ENCODE data around the gene ZBTB8A.
A peak's percentile ranks its signal among the peaks of the same experiment; 100 is the strongest.
"Not testable (repeated sequence)": the region's sequence is repeated elsewhere in the genome, so short reads cannot be mapped to it uniquely, and the experiment has no call there.

The ZBTB8A gene

DNA sequence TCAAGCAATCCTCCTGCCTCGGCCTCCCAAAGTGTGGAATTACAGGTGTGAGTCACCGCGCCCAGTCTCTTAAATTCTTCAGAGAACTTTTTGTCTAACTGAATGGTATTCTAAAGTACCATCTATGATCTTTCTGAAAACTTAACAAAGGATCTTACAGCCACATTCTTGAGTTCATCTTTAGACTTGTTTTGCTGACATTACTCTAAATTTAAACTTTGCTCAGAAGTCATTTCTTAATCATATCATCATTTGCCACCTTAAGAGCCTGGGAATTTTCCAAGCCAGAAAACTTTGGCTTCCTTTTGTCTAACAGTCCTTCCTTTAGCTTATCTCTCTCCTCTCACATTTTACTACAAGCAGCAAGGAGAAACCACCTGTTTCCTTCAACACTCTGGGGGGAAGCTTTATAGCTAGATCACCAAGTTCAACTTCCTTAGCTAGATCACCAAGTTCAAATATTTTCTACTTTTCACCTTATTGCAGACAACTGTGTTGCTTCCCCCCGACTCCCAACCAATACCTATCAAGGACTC, 5.4 kb upstream of the ZBTB8A start:
- DNase-seq = no peak

DNA sequence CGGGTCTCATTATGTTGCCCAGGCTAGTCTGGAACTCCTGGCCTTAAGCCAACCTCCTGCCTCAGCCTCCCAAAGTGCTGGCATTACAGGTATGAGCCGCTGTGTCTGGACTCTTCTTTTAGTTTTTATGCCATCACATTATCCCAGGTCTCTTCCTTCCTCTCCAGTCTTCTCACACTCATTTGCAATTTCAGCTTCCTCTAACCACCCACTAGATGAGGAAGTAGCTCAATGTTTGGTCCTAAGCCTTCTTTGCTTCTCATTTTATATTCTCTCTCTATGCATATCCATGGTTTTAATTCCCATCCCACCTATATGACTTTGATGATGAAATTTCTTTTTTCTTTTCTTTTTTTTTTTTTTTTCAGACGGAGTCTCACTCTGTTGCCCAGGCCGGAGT, 3.1 kb upstream of the ZBTB8A start:
- DNase-seq = no peak

DNA sequence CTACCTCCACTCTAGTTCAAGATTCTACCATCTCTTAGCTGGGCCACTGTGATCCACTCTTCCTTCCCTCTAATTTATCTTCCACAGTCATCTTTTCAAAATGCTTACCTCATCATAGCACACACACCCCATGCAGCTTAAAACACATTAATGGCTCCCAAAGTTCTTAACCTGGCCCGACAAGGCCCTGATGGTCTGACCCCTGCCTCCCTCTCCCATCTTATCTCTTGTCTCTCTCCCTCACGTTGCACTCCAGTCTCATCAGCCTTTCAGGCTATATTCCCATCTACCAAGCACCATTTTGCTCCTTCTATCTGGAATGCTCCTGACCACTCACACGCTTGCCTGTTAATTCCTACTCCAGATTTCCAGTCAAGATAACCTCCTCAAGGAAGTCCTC, 2.5 kb upstream of the ZBTB8A start:
- no peak for DNase-seq

DNA sequence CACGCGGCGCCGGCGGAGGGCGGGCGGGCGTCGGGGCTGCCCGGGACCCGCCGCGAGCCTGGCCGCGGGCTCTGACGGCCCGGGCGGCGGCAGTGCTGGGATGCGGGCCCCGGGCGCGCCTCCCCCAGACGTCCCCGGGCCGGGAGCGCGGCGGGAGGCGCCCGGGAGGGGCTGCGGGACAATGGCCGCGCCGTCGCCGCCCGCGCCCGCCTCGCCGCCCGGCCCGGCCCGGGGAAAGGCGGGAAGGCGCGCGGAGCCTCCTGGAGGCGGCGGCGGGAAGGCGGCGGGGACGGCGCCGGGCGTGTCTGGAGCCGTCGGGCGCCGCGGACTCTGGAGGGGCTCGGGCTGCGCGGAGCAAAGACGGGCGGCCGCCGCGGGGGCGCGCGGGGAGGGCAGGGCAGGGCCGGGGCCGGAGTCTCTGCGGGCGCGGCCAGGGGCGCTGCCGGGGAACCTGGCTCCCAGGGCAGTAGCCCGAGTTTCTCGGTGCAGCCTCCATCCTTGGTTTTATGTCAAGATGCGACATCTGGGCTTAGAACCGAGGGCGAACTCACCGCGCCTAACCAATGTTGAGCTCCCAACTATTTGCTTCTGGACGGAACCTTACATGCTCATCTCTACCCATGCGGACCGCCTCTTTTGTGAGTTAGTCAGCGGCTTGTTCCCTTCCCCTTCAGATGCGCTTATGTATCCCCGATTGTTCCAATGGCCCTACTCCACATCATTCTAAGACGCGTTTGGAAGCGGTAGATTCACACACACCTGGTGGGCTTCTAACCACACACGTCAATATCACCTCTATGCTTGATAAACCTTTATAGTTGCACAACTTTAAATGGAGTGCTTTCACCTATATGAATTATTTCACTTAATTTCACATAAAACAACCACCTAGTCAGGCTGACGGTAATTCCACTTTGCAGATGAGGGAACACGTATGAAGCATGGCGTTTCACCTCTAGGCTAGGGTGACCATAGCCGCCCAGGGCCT, 651 bp downstream of the ZBTB8A start:
- peak; percentile 68 for DNase-seq

DNA sequence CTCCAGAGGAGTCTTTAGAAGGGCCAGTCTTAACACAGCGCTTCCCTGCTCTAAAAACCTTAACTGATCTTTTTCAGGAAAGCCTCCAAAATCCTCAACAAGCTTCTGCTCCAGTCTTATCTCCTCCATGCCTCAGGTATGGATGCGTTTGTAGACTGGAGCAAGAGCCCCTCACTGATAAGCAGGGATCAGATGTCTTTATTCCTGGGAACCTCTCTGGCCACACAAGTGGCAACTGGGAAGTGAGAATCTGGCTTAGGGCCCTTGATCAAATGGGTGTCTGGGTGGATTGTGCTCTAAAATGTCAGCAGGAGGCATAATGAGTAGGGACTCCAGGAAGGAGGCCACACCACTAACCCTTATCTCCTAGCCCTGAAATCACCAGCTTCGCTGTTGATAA, 1.4 kb downstream of the ZBTB8A start:
- DNase-seq = no peak

DNA sequence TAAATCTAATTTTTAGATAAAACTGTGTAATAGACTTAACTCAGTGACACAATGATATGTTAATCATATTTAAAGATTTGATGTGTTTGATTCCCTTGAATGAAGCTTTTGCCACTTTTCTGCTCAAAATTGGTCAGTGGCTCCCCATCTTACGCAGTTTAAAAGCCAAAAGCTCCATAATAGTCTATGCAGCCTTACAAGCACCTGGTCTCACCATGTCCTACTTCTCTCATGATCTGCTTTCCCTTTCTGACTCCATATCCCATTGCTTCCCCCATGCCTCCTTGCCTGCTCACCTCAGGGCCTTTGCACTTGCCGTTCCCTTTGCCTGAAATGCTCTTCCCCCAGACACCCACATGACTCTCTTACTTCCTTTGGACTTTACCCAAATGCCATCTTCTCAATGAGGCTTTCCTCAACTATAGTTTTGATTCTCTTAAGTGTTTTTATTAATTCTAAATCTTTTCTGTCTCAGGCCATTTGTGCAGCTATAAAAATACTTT, 1.9 kb downstream of the ZBTB8A start:
- no peak for DNase-seq

DNA sequence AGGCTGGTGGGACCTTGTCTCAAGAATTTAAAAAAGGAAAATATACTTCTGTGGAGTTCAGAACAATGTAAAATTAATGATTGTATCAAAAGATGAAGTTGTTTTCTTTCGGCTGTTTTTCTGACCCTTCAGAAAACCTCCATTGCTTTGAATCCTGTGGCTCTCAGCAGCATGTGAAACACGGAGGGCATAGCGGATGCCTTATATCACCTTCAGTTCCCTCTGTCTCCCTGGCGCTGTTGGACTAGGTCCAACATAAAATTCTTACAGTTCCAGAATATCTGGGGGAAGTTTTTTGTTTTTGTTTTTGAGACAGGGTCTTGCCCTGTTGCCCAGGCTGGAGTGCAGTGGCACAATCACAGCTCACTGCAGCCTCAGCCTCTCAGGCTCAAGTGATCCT, 7.4 kb downstream of the ZBTB8A start:
- DNase-seq = no peak

DNA sequence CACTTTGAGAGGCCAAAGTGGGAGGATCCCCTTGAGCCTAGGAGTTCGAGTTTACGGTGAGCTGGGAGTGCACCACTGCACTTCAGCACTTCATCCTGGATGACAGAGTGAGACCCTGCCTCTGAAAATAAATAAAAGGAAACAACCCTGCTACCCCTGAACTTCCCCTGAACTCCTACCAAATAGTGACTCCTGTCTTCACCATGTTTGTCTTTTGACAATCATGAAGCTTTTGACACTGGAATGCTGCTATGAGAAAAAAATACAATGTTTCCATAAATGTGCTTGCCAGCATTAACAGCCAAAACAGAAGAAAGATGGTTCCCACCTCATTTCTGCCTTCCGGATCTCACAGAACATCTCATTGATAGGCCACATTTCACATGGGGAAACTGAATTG, 10.4 kb downstream of the ZBTB8A start:
- no peak for DNase-seq

DNA sequence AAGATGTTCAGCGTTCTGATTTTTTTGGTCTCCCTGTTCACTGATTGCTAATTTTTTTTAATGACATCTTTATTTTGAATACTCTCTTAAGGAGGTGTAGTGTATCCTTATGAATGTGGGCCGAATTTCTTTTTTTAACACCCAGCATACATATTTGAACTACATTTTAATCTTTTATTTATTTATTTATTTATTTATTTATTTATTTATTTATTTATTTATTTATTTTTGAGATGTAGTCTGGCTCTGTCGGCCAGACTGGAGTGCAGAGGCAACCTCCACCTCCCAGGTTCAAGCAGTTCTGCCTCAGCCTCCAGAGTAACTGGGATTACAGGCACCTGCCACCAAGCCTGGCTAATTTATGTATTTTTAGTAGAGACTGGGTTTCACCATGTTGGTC, 15.1 kb downstream of the ZBTB8A start:
- no peak for DNase-seq

DNA sequence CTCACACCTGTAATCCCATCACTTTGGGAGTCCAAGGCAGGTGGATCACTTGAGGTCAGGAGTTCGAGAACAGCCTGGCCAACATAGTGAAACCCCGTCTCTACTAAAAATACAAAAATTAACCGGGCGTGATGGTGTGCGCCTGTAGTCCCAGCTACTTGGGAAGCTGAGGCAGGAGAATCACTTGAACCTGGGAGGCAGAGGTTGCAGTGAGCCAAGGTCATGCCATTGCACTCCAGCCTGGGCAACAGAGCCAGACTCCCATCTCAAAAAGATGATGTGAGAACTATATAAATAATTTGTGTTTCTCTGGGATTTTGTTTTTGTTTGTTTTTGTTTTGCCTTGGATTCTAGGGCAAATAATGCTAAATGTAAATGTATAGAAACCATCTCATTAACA, 17.8 kb downstream of the ZBTB8A start:
- DNase-seq = not testable (repeated sequence)

DNA sequence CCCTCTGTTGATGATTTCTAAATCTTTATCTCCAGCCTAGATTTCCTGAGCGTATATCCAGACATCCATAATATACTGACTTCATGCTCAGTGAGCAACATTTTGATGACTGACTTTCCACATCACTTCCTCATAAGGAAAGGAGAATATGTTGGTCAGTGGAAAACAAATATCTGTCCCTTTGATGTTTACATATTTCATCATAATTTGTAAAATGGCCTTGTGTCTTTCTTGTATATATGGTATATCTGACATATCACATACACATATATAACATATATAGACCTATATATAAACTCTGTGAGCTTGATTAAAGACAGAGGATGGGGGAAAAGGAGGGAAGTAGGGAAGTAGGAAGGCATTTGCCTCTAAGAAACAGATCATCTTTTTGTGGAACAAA, 18.6 kb downstream of the ZBTB8A start:
- no peak for DNase-seq

DNA sequence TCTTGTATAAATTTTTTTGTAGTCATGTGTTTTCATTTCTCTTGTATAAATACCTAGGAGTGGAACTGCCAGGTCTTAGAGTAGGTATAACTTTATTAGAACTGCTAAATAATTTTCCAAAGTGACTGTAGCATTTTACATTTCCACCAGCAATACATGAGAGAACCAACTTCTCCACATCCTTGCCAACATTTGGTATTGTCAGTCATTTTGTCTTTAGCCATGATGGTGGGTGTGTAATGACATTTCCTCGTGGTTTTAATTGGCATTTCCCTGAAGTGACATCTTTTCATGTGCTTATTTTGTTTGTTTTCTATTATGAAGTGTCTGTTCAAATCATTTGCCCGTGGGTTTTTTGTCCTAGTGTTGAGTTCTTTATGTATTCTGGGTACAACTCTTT, 29.7 kb downstream of the ZBTB8A start:
- DNase-seq = no peak

DNA sequence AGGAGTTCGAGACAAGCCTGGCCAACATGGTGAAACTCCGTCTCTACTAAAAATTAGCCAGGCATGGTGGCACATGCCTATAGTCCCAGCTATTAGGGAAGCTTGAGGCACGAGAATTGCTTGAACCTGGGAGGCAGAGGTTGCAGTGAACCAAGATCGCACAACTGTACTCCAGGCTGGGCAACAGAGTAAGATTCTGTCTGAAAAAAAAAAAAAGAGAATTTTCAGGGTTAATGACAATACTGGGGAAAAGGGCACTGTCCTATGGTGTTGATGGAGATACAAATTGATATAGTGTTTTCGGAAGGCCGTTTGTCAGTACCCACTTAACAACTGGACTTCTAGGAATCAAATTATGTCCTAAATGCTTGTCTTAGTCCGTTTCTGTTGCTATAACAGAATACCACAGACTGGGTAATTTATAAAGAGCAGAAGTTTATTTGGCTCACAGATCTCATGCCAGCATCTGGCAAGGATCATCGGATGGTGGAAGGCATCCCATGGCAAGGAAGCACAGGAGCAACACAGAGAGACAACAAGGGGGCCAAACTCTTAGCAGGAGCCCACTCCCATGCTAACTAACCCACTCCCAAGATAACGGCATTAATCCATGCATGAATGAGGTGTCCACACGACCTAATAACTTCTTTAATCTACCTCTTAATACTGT, 41.3 kb downstream of the ZBTB8A start:
- no peak for DNase-seq

DNA sequence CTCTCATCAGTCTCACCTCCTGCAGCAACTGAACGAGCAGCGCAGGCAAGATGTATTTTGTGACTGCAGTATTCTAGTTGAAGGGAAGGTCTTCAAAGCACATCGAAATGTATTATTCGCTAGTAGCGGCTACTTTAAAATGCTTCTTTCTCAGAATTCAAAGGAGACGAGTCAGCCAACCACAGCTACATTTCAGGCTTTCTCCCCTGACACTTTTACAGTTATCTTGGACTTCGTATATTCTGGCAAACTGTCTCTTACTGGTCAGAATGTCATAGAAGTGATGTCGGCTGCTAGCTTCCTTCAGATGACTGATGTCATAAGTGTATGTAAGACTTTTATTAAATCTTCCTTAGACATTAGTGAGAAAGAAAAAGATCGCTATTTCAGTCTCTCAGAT, 53.7 kb downstream of the ZBTB8A start:
- no peak for DNase-seq

DNA sequence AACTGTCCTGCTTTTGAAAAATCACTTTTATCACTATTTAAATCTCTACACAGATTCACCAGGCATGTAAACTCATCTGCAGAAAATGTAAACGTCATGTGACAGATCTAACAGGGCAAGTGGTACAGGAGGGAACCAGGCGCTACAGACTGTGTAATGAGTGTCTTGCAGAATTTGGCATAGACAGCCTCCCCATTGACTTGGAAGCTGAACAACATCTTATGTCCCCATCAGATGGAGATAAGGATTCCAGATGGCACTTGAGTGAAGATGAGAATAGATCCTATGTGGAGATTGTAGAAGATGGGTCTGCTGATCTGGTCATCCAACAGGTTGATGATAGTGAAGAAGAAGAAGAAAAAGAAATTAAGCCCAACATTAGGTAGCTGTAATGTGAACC, 60.8 kb downstream of the ZBTB8A start:
- no peak for DNase-seq

DNA sequence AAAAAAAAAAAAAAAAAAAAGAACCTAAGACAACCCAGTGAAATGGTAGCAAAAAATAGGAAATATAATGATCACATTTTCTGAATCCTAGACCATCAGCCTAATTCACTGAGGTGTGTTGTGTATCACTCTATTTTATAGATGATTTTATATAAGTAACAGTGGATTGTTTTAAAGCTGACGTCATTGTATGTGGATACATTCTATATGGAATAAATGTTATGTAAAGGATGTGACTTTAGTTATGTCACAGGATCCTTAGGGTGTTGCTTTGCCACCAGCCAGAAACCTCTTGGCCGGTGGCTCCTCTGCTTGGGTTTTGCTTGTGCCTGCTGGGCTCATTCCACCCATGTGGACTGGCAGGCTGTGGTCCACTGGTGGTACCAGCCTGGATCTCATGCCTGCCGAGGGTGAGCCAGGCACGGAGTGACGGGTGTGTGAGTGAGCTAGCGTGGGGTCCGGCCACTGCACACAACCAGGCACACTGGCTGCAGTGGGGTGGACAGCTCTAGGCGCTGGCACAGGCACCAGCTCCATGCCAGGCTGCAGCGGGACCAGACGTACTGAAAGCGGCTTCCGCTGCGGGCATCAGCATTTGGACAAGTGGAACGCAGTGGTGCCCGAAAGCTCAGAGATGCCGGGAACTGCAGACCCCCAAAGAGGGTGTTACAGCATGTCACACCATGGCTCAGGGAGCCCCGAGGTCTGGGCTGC, 66.6 kb downstream of the ZBTB8A start:
- no peak for DNase-seq

DNA sequence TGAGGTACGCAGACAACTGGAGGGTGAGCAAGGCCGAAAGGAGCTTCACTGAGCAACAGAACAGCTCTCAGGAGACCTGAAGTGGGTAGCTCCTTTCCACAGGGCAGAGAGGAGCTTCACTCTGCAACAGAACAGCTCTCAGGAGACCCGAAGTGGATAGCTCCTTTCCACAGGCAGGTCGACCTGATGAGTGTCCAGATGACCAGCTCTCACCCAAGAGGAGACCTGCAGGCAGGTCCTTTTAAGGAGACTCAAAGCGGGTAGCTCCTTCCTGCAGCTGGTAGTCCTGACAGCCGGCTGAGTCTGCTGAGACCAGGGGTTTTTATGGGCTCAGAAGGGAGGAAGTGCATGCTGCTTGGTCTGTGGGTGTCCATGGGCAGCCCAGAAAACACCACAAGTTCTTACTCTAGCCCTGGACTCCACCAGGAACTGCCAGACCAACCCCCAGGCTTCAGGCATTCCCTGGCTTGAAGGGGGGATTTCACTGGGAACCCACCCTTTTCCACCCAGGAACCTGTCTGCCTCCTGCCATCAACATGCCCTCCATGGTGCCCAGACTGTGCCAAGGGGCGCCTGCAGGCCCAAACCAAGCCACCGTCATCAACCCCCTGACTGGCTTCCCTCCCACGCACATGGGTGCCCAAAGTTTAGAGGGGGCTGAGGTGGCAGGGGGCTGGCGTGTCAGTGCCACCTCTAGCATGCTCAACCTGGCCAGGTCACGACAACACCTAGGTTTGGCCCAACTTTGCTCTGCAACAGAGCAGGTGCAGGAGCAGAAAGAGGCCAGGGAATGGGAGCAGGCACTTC, 67.5 kb downstream of the ZBTB8A start:
- no peak for DNase-seq

DNA sequence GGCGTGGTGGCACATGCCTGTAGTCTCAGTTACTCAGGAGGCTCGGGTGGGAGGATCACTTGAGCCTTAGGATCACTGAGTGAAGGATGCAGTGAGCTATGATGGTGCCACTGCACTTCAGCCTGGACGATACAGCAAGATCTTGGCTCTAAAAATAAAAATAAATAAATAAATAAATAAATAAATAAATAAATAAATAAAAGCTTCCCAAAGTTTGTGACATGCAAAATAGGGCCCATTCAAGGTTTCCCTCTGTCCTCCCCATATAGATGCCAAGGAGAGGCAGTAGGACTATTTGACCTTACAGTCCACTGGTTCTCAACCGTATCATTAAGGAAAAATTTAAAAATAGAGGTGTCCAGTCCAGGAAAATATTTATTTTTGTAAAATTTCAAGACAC, 70.0 kb downstream of the ZBTB8A start:
- no peak for DNase-seq

DNA sequence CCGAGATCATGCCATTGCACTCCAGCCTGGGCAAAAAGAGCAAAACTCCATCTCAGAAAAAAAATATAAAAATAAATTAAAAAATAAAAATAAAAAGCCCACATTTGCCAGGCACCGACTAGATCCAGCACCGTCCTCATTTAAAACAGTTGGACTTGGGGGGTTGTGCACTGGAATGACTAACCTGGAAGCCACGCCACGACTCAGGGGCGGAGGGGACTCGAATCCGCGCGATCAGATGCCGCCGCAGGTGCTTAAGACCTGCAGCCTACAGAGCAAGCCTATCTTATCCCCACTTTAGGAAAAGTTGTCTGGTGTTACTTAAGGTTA, 72.6 kb downstream of the ZBTB8A start:
- DNase-seq = no peak

DNA sequence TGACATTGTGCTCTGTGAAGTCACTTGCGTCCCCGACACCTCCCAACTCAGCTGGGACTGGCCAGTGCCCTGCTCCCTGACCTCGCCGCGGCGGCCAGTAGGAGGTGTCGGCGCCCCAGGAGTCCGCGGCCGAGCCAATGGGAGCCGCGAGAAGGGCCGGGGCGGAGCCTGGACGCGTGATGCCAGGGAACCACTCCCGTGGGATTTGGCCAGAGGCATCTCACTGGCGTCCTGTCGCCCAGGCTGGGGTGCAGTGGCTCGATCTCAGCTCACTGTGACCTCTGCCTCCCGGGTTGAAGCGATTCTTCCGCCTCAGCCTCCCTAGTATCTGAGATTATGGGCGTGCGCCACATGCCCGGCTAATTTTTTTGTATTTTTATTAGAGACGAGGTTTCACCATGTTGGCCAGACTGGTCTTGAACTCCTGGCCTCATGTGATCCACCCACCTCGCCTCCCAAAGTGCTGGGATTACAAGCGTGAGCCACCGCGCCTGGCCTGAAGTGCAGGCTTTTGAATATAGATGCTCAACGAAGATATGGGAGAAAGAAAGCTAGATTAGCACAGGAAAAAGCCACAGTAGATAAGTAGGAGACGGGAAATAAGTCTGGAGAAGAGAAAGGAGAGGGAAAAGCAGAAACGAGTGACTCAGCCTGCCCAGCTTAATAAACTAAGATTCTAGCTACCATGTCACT, 73.1 kb downstream of the ZBTB8A start:
- DNase-seq = peak; percentile 67

DNA sequence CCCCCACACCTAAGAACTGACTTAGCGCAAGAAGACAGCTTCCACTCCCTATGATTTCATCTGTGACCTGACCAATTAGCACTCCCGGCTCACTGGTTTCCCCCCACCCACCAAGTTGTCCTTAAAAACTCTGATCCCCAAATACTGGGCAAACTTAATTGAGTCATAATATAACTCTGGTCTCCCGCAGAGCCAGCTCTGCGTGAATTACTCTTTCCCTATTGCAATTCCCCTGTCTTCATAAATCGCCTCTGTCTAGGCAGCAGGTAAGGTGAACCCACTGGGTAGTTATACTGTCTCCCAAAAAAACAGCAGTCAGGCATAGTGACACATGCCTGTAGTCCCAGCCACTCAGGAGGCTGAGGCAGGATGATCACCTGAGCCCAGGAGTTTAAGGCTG, 74.2 kb downstream of the ZBTB8A start:
- no peak for DNase-seq

All from right kidney (tissue), 1 donor.